ENCODE measurements around the gene GAA.
"Not testable (repeated sequence)": the region's sequence is repeated elsewhere in the genome, so short reads cannot be mapped to it uniquely, and the experiment has no call there.

Gene GAA

GRCh38 chr17:80145076-80146075 is 44.0 kb downstream of the GAA start:
- Mint-ChIP-seq H3K27me3 (no peaks in the 10 kb centered on the region), H3K27ac (peak overlapping the region; percentile 62), H3K9me3 (no peaks in the 10 kb centered on the region), H3K4me3 (peak overlapping the region; percentile 89), H3K36me3 (ENCODE audit: low read depth) (peaks cover 60% of the 10 kb centered on the region), H3K4me1 (ENCODE audit: low read depth) (peaks cover 25% of the 10 kb centered on the region)
- intact Hi-C loops (cut with micrococcal nuclease): loop anchor here (5.0 kb wide), 3 partner anchors 43 to 117 kb away; partner anchors contain the start of genes GAA and RNF213

DNA sequence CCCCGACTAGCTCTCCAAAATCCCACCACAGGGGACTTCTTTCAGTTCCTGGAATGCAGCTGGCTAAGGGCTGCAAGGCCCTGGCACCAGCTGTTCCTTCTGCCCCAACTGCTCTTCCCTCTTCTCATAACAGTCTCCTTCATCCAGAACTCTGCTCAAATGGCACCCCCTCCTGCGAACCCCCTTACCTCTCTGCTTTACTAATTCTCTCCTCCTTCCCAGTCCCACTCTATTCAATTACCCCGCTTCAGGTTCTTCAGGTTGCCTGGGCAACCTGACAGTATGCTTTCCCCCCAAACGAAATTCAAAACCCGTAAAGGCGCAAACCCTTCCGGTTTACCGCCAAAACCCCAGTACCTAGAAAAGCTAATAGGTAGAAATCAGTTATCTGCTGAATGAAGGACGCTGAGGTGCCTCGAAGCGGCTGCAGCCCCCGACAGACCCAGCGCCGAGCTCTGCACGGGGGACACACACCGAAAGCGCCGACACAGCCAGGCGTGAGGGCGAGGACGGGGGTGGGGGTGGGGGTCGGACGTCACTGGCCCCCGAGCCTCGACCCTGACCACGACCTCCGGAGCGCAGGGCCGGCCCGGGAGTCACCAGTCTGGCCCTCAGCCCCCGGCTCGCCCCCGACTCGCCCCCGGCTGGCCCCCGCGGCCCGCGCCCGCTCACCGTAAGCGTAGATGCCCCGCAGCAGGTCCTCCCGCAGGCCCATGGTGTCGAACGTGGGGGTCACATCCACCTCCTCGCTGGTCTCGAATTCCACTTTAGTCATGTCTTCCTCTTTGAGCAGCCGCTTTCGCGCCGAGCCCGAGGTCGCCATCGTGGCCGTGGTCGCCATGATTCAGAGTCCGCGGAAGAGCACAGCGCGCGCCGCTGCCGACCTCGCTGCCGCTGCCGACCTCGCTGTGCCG is 45.0 kb downstream of the GAA start:
- Mint-ChIP-seq H3K9me3 (no peaks in the 10 kb centered on the region), H3K36me3 (ENCODE audit: low read depth) (peaks cover 51% of the 10 kb centered on the region), H3K4me3 (peak overlapping the region; percentile 89), H3K27me3 (no peaks in the 10 kb centered on the region), H3K27ac (peak overlapping the region; percentile 62), H3K4me1 (ENCODE audit: low read depth) (peaks cover 25% of the 10 kb centered on the region)
- intact Hi-C loops (cut with micrococcal nuclease): loop anchor here (5.0 kb wide), 3 partner anchors 44 to 116 kb away; partner anchors contain the start of genes GAA and RNF213

DNA sequence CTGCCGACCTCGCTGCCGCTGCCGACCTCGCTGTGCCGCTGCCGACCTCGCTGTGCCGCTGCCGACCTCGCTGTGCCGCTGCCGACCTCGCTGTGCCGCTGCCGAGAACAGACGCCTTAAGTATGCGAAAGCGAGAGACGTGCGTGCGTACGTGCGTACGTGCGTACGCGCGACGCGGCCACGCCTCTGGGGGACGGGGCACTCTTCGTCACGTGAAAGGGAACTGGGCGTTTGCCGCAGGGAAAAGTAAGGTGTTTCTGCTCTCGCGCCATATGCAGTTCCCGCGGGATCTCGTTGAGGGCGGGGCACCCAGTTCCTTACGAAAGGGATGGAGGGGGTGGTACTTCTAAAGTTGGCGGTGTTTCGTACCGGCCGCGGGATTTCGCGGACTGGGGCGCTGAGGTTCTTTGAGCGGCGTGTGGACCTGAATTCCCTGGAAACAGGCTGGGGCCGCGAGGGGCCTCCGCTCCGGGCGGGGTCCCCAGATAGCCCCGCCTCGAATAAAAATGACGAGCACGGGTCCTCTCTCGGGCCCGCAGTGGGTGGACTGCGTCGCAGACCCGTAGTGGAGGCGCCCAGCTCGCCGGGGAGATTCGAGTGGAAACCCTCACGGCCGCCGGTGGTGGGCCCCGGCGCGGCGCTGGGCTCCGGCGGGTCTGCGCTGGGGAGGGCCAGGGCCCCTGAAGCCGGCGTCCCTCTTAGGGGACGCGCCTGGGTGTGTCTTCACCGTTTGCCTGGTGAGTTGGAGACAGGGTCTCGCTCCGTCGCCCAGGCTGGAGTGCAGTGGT is 45.8 kb downstream of the GAA start, which contains the start of gene EIF4A3:
Gene EIF4A3 (minus strand): TSS at position 94 of the 788 bp plus-strand sequence. CDS start 167 bp downstream, outside the sequence.
- H3K27me3 Mint-ChIP-seq: no peaks in the 10 kb centered on the region
- H3K36me3 Mint-ChIP-seq (ENCODE audit: low read depth): peaks cover 42% of the 10 kb centered on the region
- intact Hi-C loops (cut with micrococcal nuclease): loop anchor here (5.0 kb wide), 3 partner anchors 45 to 115 kb away; partner anchors contain the start of genes GAA and RNF213
- H3K4me1 Mint-ChIP-seq (ENCODE audit: low read depth): peaks cover 32% of the 10 kb centered on the region
- peak within 1 kb of the TSS; percentile 89 for H3K4me3 Mint-ChIP-seq
- peaks cover 2% of the 10 kb centered on the region for H3K9me3 Mint-ChIP-seq
- peak within 1 kb of the TSS; percentile 62 for H3K27ac Mint-ChIP-seq

DNA sequence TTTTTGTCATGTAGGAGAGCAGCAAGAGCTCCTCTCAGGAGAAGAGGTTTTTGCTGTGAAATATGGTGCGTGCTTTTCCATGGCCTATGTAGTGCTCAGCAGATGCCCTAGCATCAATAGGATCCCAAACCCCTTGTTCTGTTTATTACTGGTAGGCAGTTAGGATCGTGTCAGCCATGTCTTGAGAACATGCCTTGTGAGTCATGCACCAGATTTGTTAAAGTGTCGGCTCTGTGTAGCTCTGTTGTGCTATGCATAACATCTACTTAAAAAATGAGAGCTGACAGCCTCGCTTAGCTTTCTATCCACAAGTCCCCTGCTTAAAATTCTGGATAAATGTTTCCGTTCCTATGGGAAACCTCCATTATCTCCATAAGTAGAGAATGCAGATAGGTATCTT is 50.0 kb downstream of the GAA start:
- H3K36me3 Mint-ChIP-seq (ENCODE audit: low read depth): peaks cover 13% of the 10 kb centered on the region
- H3K9me3 Mint-ChIP-seq: peaks cover 23% of the 10 kb centered on the region
- no peak overlapping the region for H3K4me3 Mint-ChIP-seq
- H3K4me1 Mint-ChIP-seq (ENCODE audit: low read depth): peaks cover 25% of the 10 kb centered on the region
- no peak overlapping the region for H3K27ac Mint-ChIP-seq
- intact Hi-C loops (cut with micrococcal nuclease): no loop called here
- H3K27me3 Mint-ChIP-seq: peaks cover 3% of the 10 kb centered on the region

DNA sequence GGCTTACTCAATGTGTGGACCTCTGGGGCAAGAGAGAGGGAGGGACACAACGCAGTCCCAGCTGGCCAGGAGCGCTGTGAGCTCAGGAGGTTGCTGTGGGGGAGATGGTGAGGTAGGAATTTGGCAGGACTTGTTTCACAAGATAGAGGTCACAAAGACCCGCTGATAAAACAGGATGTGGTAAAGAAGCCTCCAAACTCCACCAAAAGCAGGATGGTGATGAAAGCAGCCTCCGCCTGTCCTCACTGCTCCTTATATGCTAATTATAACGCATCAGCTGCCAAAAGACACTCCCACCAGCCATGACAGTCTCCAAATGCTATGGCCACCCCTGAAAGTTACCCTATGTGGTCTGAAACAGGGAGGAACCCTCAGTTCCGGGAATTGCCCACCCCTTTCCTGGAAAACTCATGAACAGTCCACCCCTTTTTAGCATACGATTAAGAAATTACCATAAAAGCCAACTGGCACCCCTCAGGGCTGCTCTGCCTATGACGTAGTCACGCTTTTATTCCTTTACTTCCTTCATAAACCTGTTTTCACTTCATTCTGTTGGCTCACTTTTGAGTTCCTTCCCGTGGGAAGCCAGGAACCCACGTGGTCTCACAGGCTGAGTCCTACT is 50.8 kb downstream of the GAA start:
- Mint-ChIP-seq H3K4me1 (ENCODE audit: low read depth) (peaks cover 25% of the 10 kb centered on the region), H3K4me3 (no peak overlapping the region), H3K9me3 (peaks cover 30% of the 10 kb centered on the region), H3K27me3 (peaks cover 5% of the 10 kb centered on the region), H3K36me3 (ENCODE audit: low read depth) (peaks cover 5% of the 10 kb centered on the region), H3K27ac (no peak overlapping the region)
- intact Hi-C loops (cut with micrococcal nuclease): no loop called here

GRCh38 chr17:80153004-80153403 is 51.6 kb downstream of the GAA start:
- Mint-ChIP-seq H3K27me3 (peaks cover 5% of the 10 kb centered on the region), H3K27ac (no peak overlapping the region), H3K4me1 (ENCODE audit: low read depth) (peaks cover 24% of the 10 kb centered on the region), H3K36me3 (ENCODE audit: low read depth) (no peaks in the 10 kb centered on the region), H3K9me3 (peaks cover 30% of the 10 kb centered on the region), H3K4me3 (no peak overlapping the region)
- intact Hi-C loops (cut with micrococcal nuclease): no loop called here

DNA sequence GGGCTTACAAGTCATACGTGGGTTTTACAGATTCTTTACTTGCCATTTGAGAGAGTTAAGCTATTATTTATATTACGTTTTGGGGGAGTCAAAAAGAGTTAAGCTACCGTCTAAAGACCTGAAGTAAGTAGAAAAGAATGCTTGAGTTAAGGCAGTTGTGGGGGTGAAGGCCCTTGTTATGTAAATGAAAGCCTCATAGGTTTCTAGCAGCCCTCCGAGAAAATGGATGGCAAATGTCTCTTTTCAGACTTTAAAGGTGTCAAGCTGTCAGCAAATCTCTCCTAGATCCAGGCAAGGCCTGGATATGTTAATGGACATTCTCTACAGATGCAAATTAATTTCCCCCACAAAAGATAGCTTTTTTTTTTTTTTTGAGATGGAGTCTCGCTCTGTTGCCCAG is 52.8 kb downstream of the GAA start:
- H3K4me3 Mint-ChIP-seq: no peak overlapping the region
- H3K4me1 Mint-ChIP-seq (ENCODE audit: low read depth): peaks cover 12% of the 10 kb centered on the region
- no peak overlapping the region for H3K27ac Mint-ChIP-seq
- intact Hi-C loops (cut with micrococcal nuclease): no loop called here
- H3K27me3 Mint-ChIP-seq: peaks cover 5% of the 10 kb centered on the region
- H3K9me3 Mint-ChIP-seq: peaks cover 30% of the 10 kb centered on the region
- H3K36me3 Mint-ChIP-seq (ENCODE audit: low read depth): no peaks in the 10 kb centered on the region

GRCh38 chr17:80155600-80155999 is 54.2 kb downstream of the GAA start:
- Mint-ChIP-seq H3K4me1 (ENCODE audit: low read depth) (peaks cover 12% of the 10 kb centered on the region), H3K27me3 (peaks cover 12% of the 10 kb centered on the region), H3K9me3 (peaks cover 30% of the 10 kb centered on the region)
- H3K36me3 Mint-ChIP-seq (ENCODE audit: low read depth); intact Hi-C loops (cut with micrococcal nuclease); H3K4me3 Mint-ChIP-seq; H3K27ac Mint-ChIP-seq: not testable (repeated sequence)

GRCh38 chr17:80158846-80159245 is 57.5 kb downstream of the GAA start:
- Mint-ChIP-seq H3K27me3 (peaks cover 14% of the 10 kb centered on the region), H3K4me3 (no peak overlapping the region), H3K9me3 (peaks cover 23% of the 10 kb centered on the region)

DNA sequence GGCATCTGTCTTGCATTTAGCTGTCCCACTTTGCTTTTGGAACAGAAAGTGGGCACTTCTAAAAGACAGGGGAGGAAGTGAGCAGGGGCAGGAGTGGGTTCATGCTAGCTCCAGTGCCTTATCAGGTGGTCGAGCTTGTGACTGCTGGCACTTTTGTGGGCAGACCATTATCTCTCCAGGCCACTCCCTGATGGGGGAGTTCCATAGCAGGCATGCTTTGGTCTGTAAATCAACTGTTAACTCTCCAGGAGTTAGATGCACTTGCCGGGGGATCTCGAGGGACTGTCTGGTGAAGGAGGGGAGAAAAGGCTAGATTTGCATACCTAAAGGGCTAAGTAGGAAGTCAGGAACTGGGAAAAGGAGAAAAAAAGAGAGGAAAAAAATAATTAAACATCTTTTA is 59.2 kb downstream of the GAA start:
- peaks cover 17% of the 10 kb centered on the region for H3K27me3 Mint-ChIP-seq
- no peaks in the 10 kb centered on the region for H3K36me3 Mint-ChIP-seq (ENCODE audit: low read depth)
- no peak overlapping the region for H3K4me3 Mint-ChIP-seq
- intact Hi-C loops (cut with micrococcal nuclease): no loop called here
- no peak overlapping the region for H3K27ac Mint-ChIP-seq
- no peaks in the 10 kb centered on the region for H3K4me1 Mint-ChIP-seq (ENCODE audit: low read depth)
- peaks cover 15% of the 10 kb centered on the region for H3K9me3 Mint-ChIP-seq

More at GRCh38 chr17:80158846-80159245, 57.5 kb downstream of the GAA start:
- intact Hi-C loops (cut with micrococcal nuclease): no loop called here
- H3K36me3 Mint-ChIP-seq (ENCODE audit: low read depth): no peaks in the 10 kb centered on the region
- no peaks in the 10 kb centered on the region for H3K4me1 Mint-ChIP-seq (ENCODE audit: low read depth)
- no peak overlapping the region for H3K27ac Mint-ChIP-seq

DNA sequence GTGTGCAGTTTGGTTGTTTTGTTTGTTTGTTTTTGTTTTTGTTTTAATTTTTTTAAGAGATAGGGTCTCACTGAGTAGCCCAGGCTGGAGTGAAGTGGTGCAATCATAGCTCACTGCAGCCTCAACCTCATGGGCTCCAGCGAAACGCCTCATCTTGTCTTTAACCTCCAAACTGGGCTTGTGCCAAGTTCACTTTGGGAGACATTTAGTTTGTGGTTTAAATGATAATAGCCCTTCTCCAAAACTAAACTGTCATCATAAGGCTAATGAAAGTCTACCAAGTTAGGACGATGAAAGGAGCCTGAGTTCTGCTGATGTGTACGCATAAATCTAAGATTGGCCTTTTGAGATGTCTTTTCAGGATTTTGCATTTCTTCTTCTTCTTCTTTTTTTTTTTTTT is 62.0 kb downstream of the GAA start:
- H3K27me3 Mint-ChIP-seq: peaks cover 14% of the 10 kb centered on the region
- H3K27ac Mint-ChIP-seq: no peak overlapping the region
- H3K4me3 Mint-ChIP-seq: no peak overlapping the region
- intact Hi-C loops (cut with micrococcal nuclease): no loop called here
- no peaks in the 10 kb centered on the region for H3K4me1 Mint-ChIP-seq (ENCODE audit: low read depth)
- H3K36me3 Mint-ChIP-seq (ENCODE audit: low read depth): no peaks in the 10 kb centered on the region
- no peaks in the 10 kb centered on the region for H3K9me3 Mint-ChIP-seq

GRCh38 chr17:80164185-80164584 is 62.8 kb downstream of the GAA start:
- no peaks in the 10 kb centered on the region for H3K36me3 Mint-ChIP-seq (ENCODE audit: low read depth)
- H3K27ac Mint-ChIP-seq: no peak overlapping the region
- no peak overlapping the region for H3K4me3 Mint-ChIP-seq
- peaks cover 17% of the 10 kb centered on the region for H3K27me3 Mint-ChIP-seq
- H3K9me3 Mint-ChIP-seq: no peaks in the 10 kb centered on the region
- intact Hi-C loops (cut with micrococcal nuclease): no loop called here
- no peaks in the 10 kb centered on the region for H3K4me1 Mint-ChIP-seq (ENCODE audit: low read depth)

GRCh38 chr17:80166446-80166845 is 65.1 kb downstream of the GAA start:
- Mint-ChIP-seq H3K36me3 (ENCODE audit: low read depth) (no peaks in the 10 kb centered on the region), H3K9me3 (no peaks in the 10 kb centered on the region), H3K27ac (no peak overlapping the region), H3K4me3 (no peak overlapping the region), H3K4me1 (ENCODE audit: low read depth) (peaks cover 6% of the 10 kb centered on the region), H3K27me3 (peaks cover 15% of the 10 kb centered on the region)
- intact Hi-C loops (cut with micrococcal nuclease): no loop called here
